Measurements from ENCODE around the gene CDH16. TPM values are rescaled to one million over a fixed set of nuclear protein-coding genes. Genes with fewer than 3 reads are reported as not detected.

CDH16 gene
- total and polyA plus RNA-seq, 2 donors (not counting 3 experiments of a cell fraction or from before 2014, with no cell fraction given): not detected

DNA sequence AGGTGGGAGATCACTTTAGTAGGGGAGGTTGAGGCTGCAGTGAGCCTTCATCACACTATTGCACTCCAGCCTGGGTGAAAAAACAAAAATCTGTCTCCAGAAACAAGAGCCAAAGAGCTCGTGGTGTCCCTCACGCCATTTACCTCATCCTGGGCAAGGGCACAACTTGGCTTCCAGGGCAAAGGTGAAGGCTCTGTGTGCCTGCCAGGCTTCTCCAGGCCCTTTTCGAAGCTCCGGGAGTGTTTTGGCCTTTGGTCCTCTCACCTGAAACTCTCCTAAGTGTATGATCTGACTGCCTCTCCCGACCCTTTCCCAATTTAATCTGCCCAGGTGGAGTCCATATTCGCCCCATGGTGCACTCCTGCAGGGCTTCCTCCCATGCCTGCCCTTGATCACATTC lies 30.8 kb upstream of the CDH16 start:
- Histone ChIP-seq H3K9me1 (replicated peaks; ENCODE audit: control insufficient read depth, extremely low read depth, insufficient read depth, low read length) (no peaks in the 10 kb centered on the region), H3K4me2 (ENCODE audit: insufficient read depth, low read length) (no peak overlapping the region), H3K36me3 (ENCODE audit: control insufficient read depth in 2 of 2, extremely low read depth in 1 of 2, insufficient read depth in 2 of 2, low read length in 2 of 2) (no peaks in the 10 kb centered on the region), H3K4me1 (ENCODE audit: control insufficient read depth, extremely low read depth, insufficient read depth, low read length) (peaks cover 12% of the 10 kb centered on the region), H3K9ac (replicated peaks; ENCODE audit: extremely low read depth, insufficient read depth, low read length) (no peak overlapping the region), H3K4me3 (replicated peaks in 1 of 3; ENCODE audit: insufficient read depth in 1 of 3, low read depth in 1 of 3, low read length in 3 of 3) (no peak overlapping the region), H3K79me2 (ENCODE audit: control insufficient read depth, insufficient read depth, low read length) (no peaks in the 10 kb centered on the region), H2AFZ (ENCODE audit: low read depth, low read length) (no peak overlapping the region), H4K20me1 (replicated peaks; ENCODE audit: control insufficient read depth, extremely low read depth, insufficient read depth, low read length) (no peaks in the 10 kb centered on the region), H3K27me3 (ENCODE audit: control insufficient read depth in 2 of 2, insufficient read depth in 2 of 2, low read length in 2 of 2) (peaks cover 4 to 10% of the 10 kb centered on the region in 2 experiments), H3K27ac (ENCODE audit: insufficient read depth, low read depth, low read length) (no peak overlapping the region), H3K9me3 (replicated peaks; ENCODE audit: control insufficient read depth, insufficient read depth, low read length) (no peaks in the 10 kb centered on the region)
- CTCF ChIA-PET: interaction anchor here (1.1 to 1.4 kb wide), 2 partner anchors 54 to 206 kb away, joined by 3 read pairs; no protein-coding TSS in a partner anchor
- TF ChIP-seq EZH2 (IDR thresholded peaks at IDR 0.05; ENCODE audit: borderline replicate concordance, low read depth, low read length, severe bottlenecking): no peak
- no peak for TF ChIP-seq POLR2AphosphoS5 (IDR thresholded peaks at IDR 0.05; ENCODE audit: insufficient read depth, low read depth, low read length)
- TF ChIP-seq, protein P1, sequence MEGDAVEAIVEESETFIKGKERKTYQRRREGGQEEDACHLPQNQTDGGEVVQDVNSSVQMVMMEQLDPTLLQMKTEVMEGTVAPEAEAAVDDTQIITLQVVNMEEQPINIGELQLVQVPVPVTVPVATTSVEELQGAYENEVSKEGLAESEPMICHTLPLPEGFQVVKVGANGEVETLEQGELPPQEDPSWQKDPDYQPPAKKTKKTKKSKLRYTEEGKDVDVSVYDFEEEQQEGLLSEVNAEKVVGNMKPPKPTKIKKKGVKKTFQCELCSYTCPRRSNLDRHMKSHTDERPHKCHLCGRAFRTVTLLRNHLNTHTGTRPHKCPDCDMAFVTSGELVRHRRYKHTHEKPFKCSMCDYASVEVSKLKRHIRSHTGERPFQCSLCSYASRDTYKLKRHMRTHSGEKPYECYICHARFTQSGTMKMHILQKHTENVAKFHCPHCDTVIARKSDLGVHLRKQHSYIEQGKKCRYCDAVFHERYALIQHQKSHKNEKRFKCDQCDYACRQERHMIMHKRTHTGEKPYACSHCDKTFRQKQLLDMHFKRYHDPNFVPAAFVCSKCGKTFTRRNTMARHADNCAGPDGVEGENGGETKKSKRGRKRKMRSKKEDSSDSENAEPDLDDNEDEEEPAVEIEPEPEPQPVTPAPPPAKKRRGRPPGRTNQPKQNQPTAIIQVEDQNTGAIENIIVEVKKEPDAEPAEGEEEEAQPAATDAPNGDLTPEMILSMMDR (IDR thresholded peaks at IDR 0.05; ENCODE audit: extremely low read depth in 1 of 2, insufficient read depth in 1 of 2, low read depth in 1 of 2, low read length in 2 of 2): no peak
- TF ChIP-seq FOS (IDR thresholded peaks at IDR 0.05; ENCODE audit: borderline replicate concordance, insufficient read depth, low read length): no peak
- TF ChIP-seq, protein P2, sequence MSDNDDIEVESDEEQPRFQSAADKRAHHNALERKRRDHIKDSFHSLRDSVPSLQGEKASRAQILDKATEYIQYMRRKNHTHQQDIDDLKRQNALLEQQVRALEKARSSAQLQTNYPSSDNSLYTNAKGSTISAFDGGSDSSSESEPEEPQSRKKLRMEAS (IDR thresholded peaks at IDR 0.05; ENCODE audit: insufficient read depth, insufficient read length): no peak
- no peak for TF ChIP-seq MYC (IDR thresholded peaks at IDR 0.05; ENCODE audit: low read depth, low read length)
- TF ChIP-seq GATA2 (IDR thresholded peaks at IDR 0.05; ENCODE audit: insufficient read depth, insufficient read length, low read depth, low read length): no peak
- TF ChIP-seq JUN (IDR thresholded peaks at IDR 0.05; ENCODE audit: borderline replicate concordance, insufficient read depth, insufficient read length, low read depth): no peak
- no peak for TF ChIP-seq POLR2A (IDR thresholded peaks at IDR 0.05; ENCODE audit: low read depth, low read length)
- POLR2A ChIA-PET: no interaction called here
- dilution Hi-C loops (cut with MboI; ENCODE audit: extremely low pct_ligation_motif_present, low sequenced_read_pairs) (no loop called here), intact Hi-C loops (cut with micrococcal nuclease) (no loop called here)
- no peak for DNase-seq (ENCODE audit: low read depth, low spot score)
- no peak for FAIRE-seq
- no TSS peak for BruUV-seq (replicated peaks)
